Measurements from ENCODE around the gene RIMS3.
"Not testable (repeated sequence)": the region's sequence is repeated elsewhere in the genome, so short reads cannot be mapped to it uniquely, and the experiment has no call there.

The RIMS3 gene

GRCh38 chr1:40665335-40666171, at the start of gene RIMS3:
TSS of gene RIMS3 (minus strand) at chr1:40665682. CDS start at chr1:40641925, 23,757 bp downstream.
- DNase-seq: peak; percentile 65

- no peak for DNase-seq
These were observed 47.5 kb upstream of the RIMS3 start for GRCh38 chr1:40712997-40713396.

GRCh38 chr1:40712405-40712944, 47.0 kb upstream of the RIMS3 start:
- DNase-seq: peak; percentile 46

GRCh38 chr1:40711465-40712404, 46.3 kb upstream of the RIMS3 start:
- peak; percentile 94 for DNase-seq

GRCh38 chr1:40710581-40711315, 45.3 kb upstream of the RIMS3 start:
- no peak for DNase-seq

GRCh38 chr1:40709802-40710278, 44.4 kb upstream of the RIMS3 start:
- no peak for DNase-seq

- DNase-seq: peak; percentile 98
These were observed 43.8 kb upstream of the RIMS3 start for GRCh38 chr1:40709100-40709801.

- DNase-seq: peak; percentile 98
These were observed 43.2 kb upstream of the RIMS3 start for GRCh38 chr1:40708750-40709099.

GRCh38 chr1:40706626-40707025, 41.1 kb upstream of the RIMS3 start:
- no peak for DNase-seq

GRCh38 chr1:40704817-40705733, 39.6 kb upstream of the RIMS3 start:
- no peak for DNase-seq

- no peak for DNase-seq
These were observed 37.8 kb upstream of the RIMS3 start for GRCh38 chr1:40703316-40703715.

GRCh38 chr1:40702810-40703209, 37.3 kb upstream of the RIMS3 start:
- not testable (repeated sequence) for DNase-seq

- DNase-seq: no peak
These were observed 36.2 kb upstream of the RIMS3 start for GRCh38 chr1:40701684-40702083.

- peak; percentile 71 for DNase-seq
These were observed 34.3 kb upstream of the RIMS3 start for GRCh38 chr1:40699787-40700186.

- no peak for DNase-seq
These were observed 32.0 kb upstream of the RIMS3 start for GRCh38 chr1:40697436-40697835.

GRCh38 chr1:40696294-40696693, 30.8 kb upstream of the RIMS3 start:
- DNase-seq: no peak

GRCh38 chr1:40694353-40694874, 28.9 kb upstream of the RIMS3 start:
- no peak for DNase-seq

GRCh38 chr1:40693425-40693824, 27.9 kb upstream of the RIMS3 start:
- DNase-seq: no peak

- peak; percentile 39 for DNase-seq
These were observed 27.0 kb upstream of the RIMS3 start for GRCh38 chr1:40692429-40692895.

Measured in DMS79 treated with DMSO at 0.1 percent for 48 hours (cell line).